GM18517 (cell line): ENCODE results near the gene FAM124A.

Experiments used
- ATAC-seq: cut with Tn5 transposase; IDR thresholded peaks from one replicate; pipeline ENCODE4 v1.9.1; 2021; ENCODE audit warnings: mild to moderate bottlenecking, moderate library complexity; ENCODE audit not compliant: unreplicated experiment

The FAM124A gene

GRCh38 chr13:51220706-51221105 lies 1.5 kb upstream of the FAM124A start:
- ATAC-seq = no peak

GRCh38 chr13:51221108-51221507 lies 1.1 kb upstream of the FAM124A start:
- ATAC-seq = no peak

- no peak for ATAC-seq
Measured at GRCh38 chr13:51221674-51222036, 543 bp upstream of the FAM124A start.

GRCh38 chr13:51222686-51223559 lies 725 bp downstream of the FAM124A start:
- no peak for ATAC-seq

- no peak for ATAC-seq
Measured at GRCh38 chr13:51223560-51224270, 1.5 kb downstream of the FAM124A start.

GRCh38 chr13:51225029-51225428 lies 2.8 kb downstream of the FAM124A start:
- ATAC-seq = no peak

GRCh38 chr13:51227404-51227803 lies 5.2 kb downstream of the FAM124A start:
- no peak for ATAC-seq

GRCh38 chr13:51229101-51229719 lies 7.0 kb downstream of the FAM124A start:
- no peak for ATAC-seq

- ATAC-seq = no peak
Measured at GRCh38 chr13:51229731-51230130, 7.5 kb downstream of the FAM124A start.

GRCh38 chr13:51230477-51231105 lies 8.4 kb downstream of the FAM124A start:
- ATAC-seq = no peak

GRCh38 chr13:51231456-51231855 lies 9.3 kb downstream of the FAM124A start:
- ATAC-seq = no peak

- no peak for ATAC-seq
Measured at GRCh38 chr13:51232328-51232727, 10.1 kb downstream of the FAM124A start.

- no peak for ATAC-seq
Measured at GRCh38 chr13:51233117-51233826, 11.1 kb downstream of the FAM124A start.

- no peak for ATAC-seq
Measured at GRCh38 chr13:51234676-51235075, 12.5 kb downstream of the FAM124A start.

- no peak for ATAC-seq
Measured at GRCh38 chr13:51235186-51235585, 13.0 kb downstream of the FAM124A start.

GRCh38 chr13:51235756-51236490 lies 13.7 kb downstream of the FAM124A start:
- ATAC-seq = no peak

GRCh38 chr13:51236491-51236792 lies 14.2 kb downstream of the FAM124A start:
- ATAC-seq = no peak

- no peak for ATAC-seq
Measured at GRCh38 chr13:51237386-51237785, 15.2 kb downstream of the FAM124A start.

GRCh38 chr13:51237887-51238286 lies 15.7 kb downstream of the FAM124A start:
- ATAC-seq = no peak

GRCh38 chr13:51240178-51240577 lies 18.0 kb downstream of the FAM124A start:
- no peak for ATAC-seq
